GM23338 (cell line): ENCODE data around the gene SP6. TPM values are rescaled to one million over a fixed set of nuclear protein-coding genes. Genes with fewer than 3 reads are reported as not detected.

Experiments used
- ATAC-seq: fragments of 200-7000 bp; cut with Tn5 transposase; 3 replicates; pipeline ENCODE4 v1.9.1; 2020
- DNase-seq: peaks from one replicate; pipeline ENCODE4 v3.0.0-alpha.2; 2015; ENCODE audit warnings: low spot score
- H2AFZ ChIP-seq: fragments of 200-600 bp; sonication (generic); 2 replicates; pipeline ENCODE4 v1.8.0; 2016; ENCODE audit warnings: antibody characterized with exemption, mild to moderate bottlenecking, moderate library complexity
- H3F3A ChIP-seq: fragments of 200-600 bp; sonication (generic); replicated peaks from 2 replicates; pipeline ENCODE4 v1.8.0; 2017; ENCODE audit warnings: antibody characterized with exemption, mixed run types, low read depth
- H3K27ac ChIP-seq: fragments of 200-600 bp; sonication (generic); 2 replicates; pipeline ENCODE4 v1.6.1; 2016; ENCODE audit warnings: low read depth
- H3K27me3 ChIP-seq: fragments of 200-600 bp; sonication (generic); 2 replicates; pipeline ENCODE4 v1.8.0; 2016; ENCODE audit warnings: mild to moderate bottlenecking, mixed run types, moderate library complexity; ENCODE audit not compliant: insufficient read depth
- H3K36me3 ChIP-seq: fragments of 200-600 bp; sonication (generic); 2 replicates; pipeline ENCODE4 v1.8.0; 2016; ENCODE audit warnings: mild to moderate bottlenecking; ENCODE audit not compliant: insufficient read depth
- H3K4me1 ChIP-seq: fragments of 200-600 bp; sonication (generic); 2 replicates; pipeline ENCODE4 v1.8.0; 2016; ENCODE audit warnings: mild to moderate bottlenecking, moderate library complexity; ENCODE audit not compliant: insufficient read depth
- H3K4me2 ChIP-seq: fragments of 200-600 bp; sonication (generic); 2 replicates; pipeline ENCODE4 v1.7.1; 2017; ENCODE audit warnings: mixed run types
- H3K4me3 ChIP-seq: fragments of 200-600 bp; sonication (generic); 2 replicates; pipeline ENCODE4 v1.6.1; 2016; ENCODE audit warnings: mixed run types
- H3K79me2 ChIP-seq: fragments of 200-600 bp; sonication (generic); replicated peaks from 2 replicates; pipeline ENCODE4 v1.8.0; 2017; ENCODE audit warnings: mild to moderate bottlenecking; ENCODE audit not compliant: insufficient read depth
- H3K9me2 ChIP-seq: fragments of 200-600 bp; sonication (generic); 2 replicates; pipeline ENCODE4 v1.8.0; 2017; ENCODE audit not compliant: insufficient read depth
- H4K20me1 ChIP-seq: fragments of 200-600 bp; sonication (generic); replicated peaks from 2 replicates; pipeline ENCODE4 v1.8.0; 2017; ENCODE audit warnings: mild to moderate bottlenecking; ENCODE audit not compliant: insufficient read depth
- H3K27ac Mint-ChIP-seq: 2 replicates; pipeline ENCODE4 v1.8.0; 2020; ENCODE audit warnings: inconsistent platforms, mild to moderate bottlenecking, moderate library complexity, mixed read lengths
- H3K27me3 Mint-ChIP-seq: 3 replicates; pipeline ENCODE4 v1.8.0; 2022; ENCODE audit warnings: low read depth, mild to moderate bottlenecking, moderate library complexity, mixed read lengths, inconsistent platforms; ENCODE audit not compliant: insufficient read depth, poor library complexity
- H3K36me3 Mint-ChIP-seq: 3 replicates; pipeline ENCODE4 v1.8.0; 2021; ENCODE audit warnings: low read depth, mild to moderate bottlenecking, inconsistent platforms, moderate library complexity, mixed read lengths
- H3K4me1 Mint-ChIP-seq: 3 replicates; pipeline ENCODE4 v1.8.0; 2020; ENCODE audit warnings: mild to moderate bottlenecking, inconsistent platforms, mixed read lengths
- H3K4me3 Mint-ChIP-seq: 3 replicates; pipeline ENCODE4 v1.8.0; 2021; ENCODE audit warnings: moderate library complexity, mild to moderate bottlenecking, inconsistent platforms, mixed read lengths
- H3K9me3 Mint-ChIP-seq: 3 replicates; pipeline ENCODE4 v1.8.0; 2020; ENCODE audit warnings: moderate library complexity, mild to moderate bottlenecking, inconsistent platforms, mixed read lengths
- NANOG ChIP-seq: IDR thresholded peaks from 2 replicates; pipeline ENCODE4 v1.6.1; 2016; ENCODE audit warnings: antibody characterized with exemption, borderline replicate concordance
- STAT1 ChIP-seq: IDR thresholded peaks from one replicate; pipeline ENCODE4 v1.6.1; 2016; ENCODE audit warnings: antibody characterized with exemption; ENCODE audit not compliant: unreplicated experiment
- ZNF462 ChIP-seq: fragments of 250-450 bp; sonication (Bioruptor Pico); IDR thresholded peaks from 2 replicates; pipeline ENCODE4 v1.5.0; 2020; ENCODE audit warnings: mild to moderate bottlenecking, moderate library complexity
- polyA plus RNA-seq: library from polyadenylated mRNA; unstranded; fragments of >200 nt; fragmentation: Nextera tagmentation; extraction: Ambion mirVana; gene quantifications from 2 replicates; pipeline ENCODE4 v1.2.1, GENCODE V29; 2016
- total RNA-seq: library from RNA; depleted of rRNA; stranded (reverse); fragments of >200 nt; shearing (Covaris generic); gene quantifications from 2 replicates; pipeline ENCODE4 v1.2.3, GENCODE V29; 2014
- TF ChIP-seq, protein P1 (sequence below): IDR thresholded peaks from 2 replicates; pipeline ENCODE4 v1.6.1; 2016; ENCODE audit warnings: antibody characterized with exemption

SP6 gene
- total and polyA plus RNA-seq, 2 experiments from 2014 or later = 0.13 to 1.0 TPM

DNA sequence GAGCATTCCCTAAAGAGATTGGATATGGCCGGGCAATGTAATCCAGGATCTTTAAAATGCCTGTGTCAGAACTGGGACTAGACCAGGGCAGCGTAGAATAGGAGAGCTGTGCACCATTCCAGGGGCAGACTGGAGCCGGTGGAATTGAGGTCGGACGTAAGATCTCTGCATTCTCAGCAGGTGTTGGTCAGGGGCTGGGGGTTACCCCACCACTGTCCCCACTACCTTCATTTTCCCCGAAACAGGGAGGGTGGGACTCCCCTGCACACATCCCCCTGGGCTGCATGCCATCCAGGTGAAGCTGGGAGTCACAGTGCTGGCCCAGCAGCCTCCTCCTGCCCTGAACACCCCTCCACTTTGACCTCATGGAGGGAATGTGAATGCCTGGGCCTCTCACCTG is 47.2 kb downstream of the SP6 start:
- no peaks in the 10 kb centered on the region for H3K4me1 Mint-ChIP-seq

More for the DNA sequence above, 47.2 kb downstream of the SP6 start:
- no peaks in the 10 kb centered on the region for H3K36me3 ChIP-seq
- Mint-ChIP-seq H3K27ac (no peak overlapping the region), H3K4me3 (no peak overlapping the region), H3K36me3 (no peaks in the 10 kb centered on the region), H3K27me3 (peaks cover 8% of the 10 kb centered on the region), H3K9me3 (no peaks in the 10 kb centered on the region)
- H3K9me2 ChIP-seq = no peaks in the 10 kb centered on the region
- DNase-seq = no peak
- H3F3A ChIP-seq = no peaks in the 10 kb centered on the region
- H3K4me2 ChIP-seq = no peak overlapping the region
- H4K20me1 ChIP-seq = no peaks in the 10 kb centered on the region; the same call in 1 of the 2 replicates
- no peaks in the 10 kb centered on the region for H3K27me3 ChIP-seq
- TF ChIP-seq STAT1 = no peak
- no peak for TF ChIP-seq ZNF462 (CRISPR knock-in tag)
- TF ChIP-seq NANOG = no peak
- TF ChIP-seq, protein P1, sequence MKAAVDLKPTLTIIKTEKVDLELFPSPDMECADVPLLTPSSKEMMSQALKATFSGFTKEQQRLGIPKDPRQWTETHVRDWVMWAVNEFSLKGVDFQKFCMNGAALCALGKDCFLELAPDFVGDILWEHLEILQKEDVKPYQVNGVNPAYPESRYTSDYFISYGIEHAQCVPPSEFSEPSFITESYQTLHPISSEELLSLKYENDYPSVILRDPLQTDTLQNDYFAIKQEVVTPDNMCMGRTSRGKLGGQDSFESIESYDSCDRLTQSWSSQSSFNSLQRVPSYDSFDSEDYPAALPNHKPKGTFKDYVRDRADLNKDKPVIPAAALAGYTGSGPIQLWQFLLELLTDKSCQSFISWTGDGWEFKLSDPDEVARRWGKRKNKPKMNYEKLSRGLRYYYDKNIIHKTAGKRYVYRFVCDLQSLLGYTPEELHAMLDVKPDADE = no peak
- H3K4me3 ChIP-seq = no peak overlapping the region
- no peak overlapping the region for H2AFZ ChIP-seq
- no peaks in the 10 kb centered on the region for H3K4me1 ChIP-seq
- no peak overlapping the region for H3K27ac ChIP-seq
- no peak for ATAC-seq
- no peaks in the 10 kb centered on the region for H3K79me2 ChIP-seq
